Fibroblast of lung (primary cell): Measurements from ENCODE around the gene LANCL3. TPM values are rescaled to one million over a fixed set of nuclear protein-coding genes. Genes with fewer than 3 reads are reported as not detected.

Source experiments
- DNase-seq, 2 donors: peaks; one replicate each; pipeline versions ENCODE4 v3.0.0 to v3.0.0-alpha.2; 2010; ENCODE audit warnings: low read depth in 2 of 2
- H2AFZ ChIP-seq: 2 replicates; pipeline ENCODE4 v1.5.1; 2012; ENCODE audit warnings: low read length, control low read depth, inconsistent platforms
- H3K27ac ChIP-seq: 2 replicates; pipeline ENCODE4 v1.5.1; 2011; ENCODE audit warnings: low read length, control low read depth; ENCODE audit not compliant: insufficient read depth
- H3K27me3 ChIP-seq: 2 replicates; pipeline ENCODE4 v1.5.1; 2011; ENCODE audit warnings: mild to moderate bottlenecking, low read length; ENCODE audit not compliant: control insufficient read depth, insufficient read depth
- H3K36me3 ChIP-seq: 2 replicates; pipeline ENCODE4 v1.5.1; 2011; ENCODE audit warnings: low read length; ENCODE audit not compliant: control insufficient read depth, insufficient read depth
- H3K4me1 ChIP-seq: 2 replicates; pipeline ENCODE4 v1.5.1; 2011; ENCODE audit warnings: low read length; ENCODE audit not compliant: control insufficient read depth, insufficient read depth; ENCODE audit errors: extremely low read depth
- H3K4me2 ChIP-seq: 2 replicates; pipeline ENCODE4 v1.5.1; 2011; ENCODE audit warnings: low read length, control low read depth; ENCODE audit not compliant: insufficient read depth; ENCODE audit errors: extremely low read depth
- H3K4me3 ChIP-seq, 4 experiments: fragments of 200-600 bp in 1 of 4; sonication (generic) in 1 of 4; replicated peaks in 1 of 4; 2 replicates each; pipeline ENCODE4 v1.5.1; 2011 to 2016; ENCODE audit warnings: low read length in 4 of 4, low read depth in 3 of 4, mild to moderate bottlenecking in 3 of 4, control low read depth in 2 of 4, inconsistent platforms in 1 of 4, mixed read lengths in 1 of 4; ENCODE audit not compliant: insufficient read depth in 1 of 4; ENCODE audit errors: control extremely low read depth in 1 of 4
- H3K79me2 ChIP-seq: 2 replicates; pipeline ENCODE4 v1.5.1; 2012; ENCODE audit warnings: mild to moderate bottlenecking, low read length, inconsistent platforms; ENCODE audit not compliant: control insufficient read depth, insufficient read depth
- H3K9ac ChIP-seq: 2 replicates; pipeline ENCODE4 v1.5.1; 2011; ENCODE audit warnings: mild to moderate bottlenecking, low read length, control low read depth; ENCODE audit not compliant: insufficient read depth
- H3K9me3 ChIP-seq: 2 replicates; pipeline ENCODE4 v1.5.1; 2012; ENCODE audit warnings: low read depth, low read length; ENCODE audit not compliant: control insufficient read depth, insufficient read depth
- H4K20me1 ChIP-seq: 2 replicates; pipeline ENCODE4 v1.5.1; 2011; ENCODE audit warnings: low read length; ENCODE audit not compliant: control insufficient read depth, insufficient read depth; ENCODE audit errors: extremely low read depth
- CTCF ChIP-seq, 2 donors: IDR thresholded peaks in 1 of 2; conservative IDR thresholded peaks in 1 of 2; 1 replicate in 1 of 2; 2 replicates in 1 of 2; pipeline ENCODE4 v1.5.1; 2011 to 2012; ENCODE audit warnings: low read length in 2 of 2, control low read depth in 1 of 2, inconsistent platforms in 1 of 2, low read depth in 1 of 2, mild to moderate bottlenecking in 1 of 2
- EZH2 ChIP-seq: IDR thresholded peaks from 2 replicates; pipeline ENCODE4 v1.5.1; 2012; ENCODE audit warnings: low read length, control low read depth, mild to moderate bottlenecking; ENCODE audit errors: missing control alignments
- polyA plus RNA-seq, 2 donors: library from polyadenylated mRNA; depleted of rRNA in 1 of 2; stranded (reverse) in 1 of 2; unstranded in 1 of 2; fragments of >200 nt; gene quantifications; 2 replicates each; pipeline ENCODE4 v1.2.1, GENCODE V29; 2011 to 2012; ENCODE audit warnings: missing spikeins in 1 of 2
- total RNA-seq: library from RNA; depleted of rRNA; stranded (reverse); fragments of >200 nt; gene quantifications from 2 replicates; pipeline ENCODE4 v1.2.1, GENCODE V29; 2014

LANCL3 gene
- total and polyA plus RNA-seq, 2 donors (not counting 1 experiment from before 2014, with no cell fraction given), result under 0.01 to 0.02 TPM

DNA sequence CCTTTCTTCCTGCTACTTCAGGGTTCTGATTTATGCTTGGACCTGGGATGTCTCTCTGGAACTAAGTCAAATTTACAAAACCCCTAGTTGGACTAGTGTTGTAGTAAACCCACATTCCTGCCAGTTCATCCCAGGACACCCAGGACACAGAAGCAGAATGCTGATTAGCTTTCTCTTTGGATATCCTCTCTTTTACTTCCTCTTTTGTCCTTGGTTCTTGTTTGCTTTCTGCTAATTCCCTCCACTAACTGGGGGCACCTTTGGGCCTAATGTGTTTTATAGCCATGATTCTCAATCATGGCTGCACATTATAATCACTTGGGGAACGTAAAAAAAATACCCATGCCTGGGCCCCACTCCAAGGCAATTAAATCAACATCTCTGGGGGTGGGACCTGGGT lies 42.5 kb downstream of the LANCL3 start:
- no peak overlapping the region for H3K9ac ChIP-seq
- no peaks in the 10 kb centered on the region for H4K20me1 ChIP-seq
- H3K36me3 ChIP-seq, result no peaks in the 10 kb centered on the region
- no peaks in the 10 kb centered on the region for H3K79me2 ChIP-seq
- no peaks in the 10 kb centered on the region for H3K9me3 ChIP-seq
- H3K27me3 ChIP-seq, result no peaks in the 10 kb centered on the region
- no peak for DNase-seq
- H3K27ac ChIP-seq, result no peak overlapping the region
- H3K4me2 ChIP-seq, result no peak overlapping the region
- H3K4me3 ChIP-seq, result no peak overlapping the region
- no peak overlapping the region for H2AFZ ChIP-seq
- no peaks in the 10 kb centered on the region for H3K4me1 ChIP-seq
- TF ChIP-seq EZH2 (no peak), CTCF (conservative IDR thresholded peaks at IDR 0.05 in 1 of 2, IDR thresholded peaks at IDR 0.05 in 1 of 2; ENCODE audit: low read depth in 1 of 2, low read length in 2 of 2) (no peak)

GRCh38 chrX:37627602-37628001 lies 56.1 kb downstream of the LANCL3 start:
- H3K79me2 ChIP-seq, result no peaks in the 10 kb centered on the region
- DNase-seq, result no peak
- H2AFZ ChIP-seq, result no peak overlapping the region
- H3K36me3 ChIP-seq, result no peaks in the 10 kb centered on the region
- H3K4me2 ChIP-seq, result no peak overlapping the region
- H3K27me3 ChIP-seq, result no peaks in the 10 kb centered on the region
- no peaks in the 10 kb centered on the region for H4K20me1 ChIP-seq
- H3K4me1 ChIP-seq, result no peaks in the 10 kb centered on the region
- no peaks in the 10 kb centered on the region for H3K9me3 ChIP-seq
- H3K9ac ChIP-seq, result no peak overlapping the region
- H3K27ac ChIP-seq, result no peak overlapping the region
- H3K4me3 ChIP-seq, result no peak overlapping the region
- TF ChIP-seq CTCF (conservative IDR thresholded peaks at IDR 0.05 in 1 of 2, IDR thresholded peaks at IDR 0.05 in 1 of 2; ENCODE audit: low read depth in 1 of 2, low read length in 2 of 2) (no peak), EZH2 (no peak)

DNA sequence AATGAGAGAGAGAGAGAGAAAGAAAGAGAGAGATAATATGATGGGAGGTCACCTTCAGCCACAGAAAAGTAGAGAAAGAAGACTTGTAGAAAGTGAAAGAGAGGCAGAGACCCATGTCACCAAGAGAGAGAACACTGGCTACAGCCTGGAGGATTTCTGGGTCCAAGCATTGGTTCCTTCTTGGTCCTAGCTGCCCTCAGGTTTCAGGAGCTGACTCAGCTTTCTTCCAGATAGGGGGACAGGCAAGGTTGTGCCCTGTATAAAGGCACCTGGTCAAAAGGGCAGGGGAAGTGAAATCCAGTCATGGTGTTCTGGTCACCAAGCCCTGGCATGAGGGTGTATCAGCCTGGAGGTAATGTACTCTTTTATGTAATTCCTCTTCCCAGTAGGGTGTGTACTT lies 66.6 kb downstream of the LANCL3 start:
- Histone ChIP-seq H3K4me2 (no peak overlapping the region), H3K4me3 (no peak overlapping the region), H3K27ac (no peak overlapping the region), H3K36me3 (no peaks in the 10 kb centered on the region), H3K9ac (no peak overlapping the region), H2AFZ (no peak overlapping the region), H3K79me2 (no peaks in the 10 kb centered on the region), H3K9me3 (no peaks in the 10 kb centered on the region), H3K4me1 (no peaks in the 10 kb centered on the region), H3K27me3 (no peaks in the 10 kb centered on the region), H4K20me1 (no peaks in the 10 kb centered on the region)
- TF ChIP-seq EZH2, result no peak
- TF ChIP-seq CTCF (conservative IDR thresholded peaks at IDR 0.05 in 1 of 2, IDR thresholded peaks at IDR 0.05 in 1 of 2; ENCODE audit: low read depth in 1 of 2, low read length in 2 of 2), result no peak
- DNase-seq, result no peak
